A549 (cell line): ENCODE results near the gene PRKAG2.

ENCODE experiments used
- CTCF ChIP-seq: fragments of >200 bp; sonication (Bioruptor Twin); formaldehyde crosslinking; IDR thresholded peaks from 3 replicates; pipeline ENCODE4 v1.5.1; 2016
- JUN ChIP-seq, 2 experiments: fragments of >200 bp; sonication (Bioruptor Twin); formaldehyde crosslinking; IDR thresholded peaks; 2 replicates in 1 of 2; 3 replicates in 1 of 2; pipeline ENCODE4 v1.6.1; 2016 to 2017
- POLR2A ChIP-seq: IDR thresholded peaks from 2 replicates; pipeline ENCODE4 v1.6.1; 2012; ENCODE audit warnings: mild to moderate bottlenecking, low read length
- RAD21 ChIP-seq, 2 experiments: fragments of >200 bp in 1 of 2; sonication (Bioruptor Twin) in 1 of 2; formaldehyde crosslinking in 1 of 2; IDR thresholded peaks in 1 of 2; conservative IDR thresholded peaks in 1 of 2; 2 replicates in 1 of 2; 3 replicates in 1 of 2; pipeline ENCODE4 v1.6.1; 2012 to 2018; ENCODE audit warnings: inconsistent platforms in 1 of 2
- REST ChIP-seq: fragments of 200-600 bp; sonication (generic); IDR thresholded peaks from 2 replicates; pipeline ENCODE4 v1.6.1; 2016; ENCODE audit warnings: antibody characterized with exemption, mild to moderate bottlenecking, moderate library complexity
- SMC3 ChIP-seq: fragments of >200 bp; sonication (Bioruptor Twin); formaldehyde crosslinking; IDR thresholded peaks from 3 replicates; pipeline ENCODE4 v1.6.1; 2018; ENCODE audit warnings: inconsistent platforms
- USF2 ChIP-seq: fragments of 450-650 bp; IDR thresholded peaks from 2 replicates; pipeline ENCODE4 v1.6.1; 2014; ENCODE audit warnings: antibody characterized with exemption
- TF ChIP-seq, protein P1 (sequence below): IDR thresholded peaks from 2 replicates; pipeline ENCODE4 v1.6.1; 2012; ENCODE audit warnings: low read depth, borderline replicate concordance
- TF ChIP-seq, protein P2 (sequence below): fragments of >200 bp; sonication (Bioruptor Twin); formaldehyde crosslinking; IDR thresholded peaks from 3 replicates; pipeline ENCODE4 v1.6.1; 2016

DNA sequence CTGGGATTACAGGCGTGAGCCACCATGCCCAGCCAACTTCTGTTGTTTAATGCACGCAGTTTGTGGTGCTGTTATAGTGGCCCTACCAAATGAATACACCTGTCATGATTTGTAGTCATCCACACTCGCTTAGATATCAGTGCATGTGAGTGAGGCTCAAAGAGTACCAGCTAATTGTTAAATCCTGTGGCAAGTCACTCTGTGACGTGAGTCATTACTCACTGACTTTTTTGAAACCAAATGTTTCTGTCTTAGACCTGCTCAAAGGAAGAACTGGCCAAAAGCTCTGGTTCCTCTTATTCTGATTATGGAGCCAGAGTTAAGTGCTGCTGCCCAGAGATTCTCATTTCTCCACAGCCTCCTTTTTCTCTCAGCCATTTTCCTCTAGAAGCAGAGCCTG lies 109.4 kb downstream of the PRKAG2 start:
- no peak for TF ChIP-seq CTCF
- TF ChIP-seq SMC3 = no peak
- TF ChIP-seq, protein P1, sequence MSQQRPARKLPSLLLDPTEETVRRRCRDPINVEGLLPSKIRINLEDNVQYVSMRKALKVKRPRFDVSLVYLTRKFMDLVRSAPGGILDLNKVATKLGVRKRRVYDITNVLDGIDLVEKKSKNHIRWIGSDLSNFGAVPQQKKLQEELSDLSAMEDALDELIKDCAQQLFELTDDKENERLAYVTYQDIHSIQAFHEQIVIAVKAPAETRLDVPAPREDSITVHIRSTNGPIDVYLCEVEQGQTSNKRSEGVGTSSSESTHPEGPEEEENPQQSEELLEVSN = no peak
- TF ChIP-seq, protein P2, sequence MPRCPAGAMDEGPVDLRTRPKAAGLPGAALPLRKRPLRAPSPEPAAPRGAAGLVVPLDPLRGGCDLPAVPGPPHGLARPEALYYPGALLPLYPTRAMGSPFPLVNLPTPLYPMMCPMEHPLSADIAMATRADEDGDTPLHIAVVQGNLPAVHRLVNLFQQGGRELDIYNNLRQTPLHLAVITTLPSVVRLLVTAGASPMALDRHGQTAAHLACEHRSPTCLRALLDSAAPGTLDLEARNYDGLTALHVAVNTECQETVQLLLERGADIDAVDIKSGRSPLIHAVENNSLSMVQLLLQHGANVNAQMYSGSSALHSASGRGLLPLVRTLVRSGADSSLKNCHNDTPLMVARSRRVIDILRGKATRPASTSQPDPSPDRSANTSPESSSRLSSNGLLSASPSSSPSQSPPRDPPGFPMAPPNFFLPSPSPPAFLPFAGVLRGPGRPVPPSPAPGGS = no peak
- TF ChIP-seq JUN (IDR thresholded peaks at IDR 0.05) = no peak
- TF ChIP-seq USF2 = no peak
- no peak for TF ChIP-seq POLR2A
- TF ChIP-seq RAD21 (conservative IDR thresholded peaks at IDR 0.05 in 1 of 2, IDR thresholded peaks at IDR 0.05 in 1 of 2) = no peak
- TF ChIP-seq REST = no peak
